ENCODE data around the gene H2AZ2. TPM values are rescaled to one million over a fixed set of nuclear protein-coding genes. Genes with fewer than 3 reads are reported as not detected.

The H2AZ2 gene
- total RNA-seq = 261 TPM
- long read RNA-seq, transcript H2AFV-201 (5 exons, 3,804 nt) = minor isoform, 23 of 222 reads
- long read RNA-seq, transcript H2AFV-202 (5 exons, 752 nt) = major isoform, 108 of 222 reads
- long read RNA-seq, partial matches to known transcripts = 6 of 222 reads
- long read RNA-seq, other reads (novel, unspliced or antisense) = 82 of 222 reads

- peak; percentile 95 for ATAC-seq
- intact Hi-C loops (cut with micrococcal nuclease) = loop anchor here (5.0 kb wide), 1 partner anchor 261 kb away; no protein-coding TSS in a partner anchor
- DNase-seq = peak; percentile 100
These were observed at the start of gene H2AZ2 for GRCh38 chr7:44847920-44848634. Gene H2AZ2, minus strand, starts transcription at chr7:44848087. Its CDS starts 116 bp downstream, at chr7:44847971.

GRCh38 chr7:44897309-44897708, 49.4 kb upstream of the H2AZ2 start:
- no peak for DNase-seq
- ATAC-seq = no peak
- intact Hi-C loops (cut with micrococcal nuclease) = no loop called here

GRCh38 chr7:44894888-44895580, 47.1 kb upstream of the H2AZ2 start:
- DNase-seq (no peak), ATAC-seq (no peak)
- intact Hi-C loops (cut with micrococcal nuclease) = no loop called here

GRCh38 chr7:44893710-44894234, 45.9 kb upstream of the H2AZ2 start:
- intact Hi-C loops (cut with micrococcal nuclease) = no loop called here
- ATAC-seq (no peak), DNase-seq (no peak)

- intact Hi-C loops (cut with micrococcal nuclease) = no loop called here
- DNase-seq (no peak), ATAC-seq (no peak)
These were observed 43.9 kb upstream of the H2AZ2 start for GRCh38 chr7:44891791-44892190.

- DNase-seq = no peak
- intact Hi-C loops (cut with micrococcal nuclease) = no loop called here
- ATAC-seq = no peak
These were observed 43.5 kb upstream of the H2AZ2 start for GRCh38 chr7:44891372-44891771.

- DNase-seq = no peak
- ATAC-seq = no peak
- intact Hi-C loops (cut with micrococcal nuclease) = no loop called here
These were observed 41.3 kb upstream of the H2AZ2 start for GRCh38 chr7:44889086-44889781.

- ATAC-seq = no peak
- DNase-seq = no peak
- intact Hi-C loops (cut with micrococcal nuclease) = no loop called here
These were observed 39.4 kb upstream of the H2AZ2 start for GRCh38 chr7:44887293-44887692.

GRCh38 chr7:44885394-44886317, 37.8 kb upstream of the H2AZ2 start, which contains the start of gene PURB:
Gene PURB, minus strand, starts transcription at chr7:44885530. Its CDS starts 182 bp downstream, at chr7:44885348.
- intact Hi-C loops (cut with micrococcal nuclease) = no loop called here
- peak; percentile 97 for DNase-seq
- ATAC-seq = peak; percentile 97

GRCh38 chr7:44884621-44885393, 36.9 kb upstream of the H2AZ2 start:
- ATAC-seq = peak; percentile 61
- peak; percentile 79 for DNase-seq
- intact Hi-C loops (cut with micrococcal nuclease) = no loop called here

- intact Hi-C loops (cut with micrococcal nuclease) = no loop called here
- no peak for ATAC-seq
- DNase-seq = no peak
These were observed 36.2 kb upstream of the H2AZ2 start for GRCh38 chr7:44883961-44884620.

GRCh38 chr7:44882899-44883298, 35.0 kb upstream of the H2AZ2 start:
- ATAC-seq = no peak
- intact Hi-C loops (cut with micrococcal nuclease) = no loop called here
- no peak for DNase-seq

GRCh38 chr7:44881610-44882009, 33.7 kb upstream of the H2AZ2 start:
- intact Hi-C loops (cut with micrococcal nuclease) = no loop called here
- ATAC-seq (no peak), DNase-seq (no peak)

GRCh38 chr7:44881066-44881600, 33.2 kb upstream of the H2AZ2 start:
- no peak for ATAC-seq
- intact Hi-C loops (cut with micrococcal nuclease) = no loop called here
- DNase-seq = no peak

- intact Hi-C loops (cut with micrococcal nuclease) = no loop called here
- no peak for ATAC-seq
- no peak for DNase-seq
These were observed 32.6 kb upstream of the H2AZ2 start for GRCh38 chr7:44880317-44881018.

GRCh38 chr7:44876393-44876792, 28.5 kb upstream of the H2AZ2 start:
- intact Hi-C loops (cut with micrococcal nuclease) = no loop called here
- ATAC-seq (no peak), DNase-seq (no peak)

All from left ventricle myocardium superior (tissue), 1 donor.